ENCODE data around the gene SSC4D. TPM values are rescaled to one million over a fixed set of nuclear protein-coding genes. Genes with fewer than 3 reads are reported as not detected.
A peak's percentile ranks its signal among the peaks of the same experiment; 100 is the strongest.

The SSC4D gene
- total and polyA plus RNA-seq, 9 of the 15 experiments (the other 6 are each of a cell fraction or from before 2014, with no cell fraction given) = 0.06 to 1.1 (median 0.85) TPM; not detected in 1

DNA sequence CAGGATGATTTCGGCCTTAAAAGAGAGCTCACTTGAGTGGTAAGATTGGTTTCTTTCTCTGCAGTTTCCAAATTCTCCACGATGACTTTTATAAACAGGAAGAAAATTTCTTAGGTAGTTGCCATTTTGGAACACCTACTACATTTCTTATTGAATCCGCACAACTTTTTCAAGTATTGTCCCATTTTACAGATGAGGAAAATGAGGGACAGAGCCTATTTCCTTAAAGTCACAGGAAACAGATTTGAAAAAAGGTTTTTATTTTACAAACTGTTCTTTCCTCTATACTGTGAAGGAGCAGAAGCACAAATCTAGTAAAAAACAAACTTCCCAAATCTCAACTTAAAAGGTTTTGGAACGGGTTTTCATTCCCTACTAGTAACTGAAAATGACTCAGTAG lies 53.4 kb downstream of the SSC4D start (continued):
- TF ChIP-seq HDAC1 (IDR thresholded peaks at IDR 0.05) (0 out of 4 replicates have a peak, but pooled peaks of 1 of the 2 experiments have one; percentile 21), POLR3A (IDR thresholded peaks at IDR 0.05; ENCODE audit: borderline replicate concordance, extremely low read depth, insufficient read depth, insufficient read length) (no peak), YBX1 (IDR thresholded peaks at IDR 0.05) (no peak), ARID2 (IDR thresholded peaks at IDR 0.05) (no peak)
- TF ChIP-seq, protein P1, sequence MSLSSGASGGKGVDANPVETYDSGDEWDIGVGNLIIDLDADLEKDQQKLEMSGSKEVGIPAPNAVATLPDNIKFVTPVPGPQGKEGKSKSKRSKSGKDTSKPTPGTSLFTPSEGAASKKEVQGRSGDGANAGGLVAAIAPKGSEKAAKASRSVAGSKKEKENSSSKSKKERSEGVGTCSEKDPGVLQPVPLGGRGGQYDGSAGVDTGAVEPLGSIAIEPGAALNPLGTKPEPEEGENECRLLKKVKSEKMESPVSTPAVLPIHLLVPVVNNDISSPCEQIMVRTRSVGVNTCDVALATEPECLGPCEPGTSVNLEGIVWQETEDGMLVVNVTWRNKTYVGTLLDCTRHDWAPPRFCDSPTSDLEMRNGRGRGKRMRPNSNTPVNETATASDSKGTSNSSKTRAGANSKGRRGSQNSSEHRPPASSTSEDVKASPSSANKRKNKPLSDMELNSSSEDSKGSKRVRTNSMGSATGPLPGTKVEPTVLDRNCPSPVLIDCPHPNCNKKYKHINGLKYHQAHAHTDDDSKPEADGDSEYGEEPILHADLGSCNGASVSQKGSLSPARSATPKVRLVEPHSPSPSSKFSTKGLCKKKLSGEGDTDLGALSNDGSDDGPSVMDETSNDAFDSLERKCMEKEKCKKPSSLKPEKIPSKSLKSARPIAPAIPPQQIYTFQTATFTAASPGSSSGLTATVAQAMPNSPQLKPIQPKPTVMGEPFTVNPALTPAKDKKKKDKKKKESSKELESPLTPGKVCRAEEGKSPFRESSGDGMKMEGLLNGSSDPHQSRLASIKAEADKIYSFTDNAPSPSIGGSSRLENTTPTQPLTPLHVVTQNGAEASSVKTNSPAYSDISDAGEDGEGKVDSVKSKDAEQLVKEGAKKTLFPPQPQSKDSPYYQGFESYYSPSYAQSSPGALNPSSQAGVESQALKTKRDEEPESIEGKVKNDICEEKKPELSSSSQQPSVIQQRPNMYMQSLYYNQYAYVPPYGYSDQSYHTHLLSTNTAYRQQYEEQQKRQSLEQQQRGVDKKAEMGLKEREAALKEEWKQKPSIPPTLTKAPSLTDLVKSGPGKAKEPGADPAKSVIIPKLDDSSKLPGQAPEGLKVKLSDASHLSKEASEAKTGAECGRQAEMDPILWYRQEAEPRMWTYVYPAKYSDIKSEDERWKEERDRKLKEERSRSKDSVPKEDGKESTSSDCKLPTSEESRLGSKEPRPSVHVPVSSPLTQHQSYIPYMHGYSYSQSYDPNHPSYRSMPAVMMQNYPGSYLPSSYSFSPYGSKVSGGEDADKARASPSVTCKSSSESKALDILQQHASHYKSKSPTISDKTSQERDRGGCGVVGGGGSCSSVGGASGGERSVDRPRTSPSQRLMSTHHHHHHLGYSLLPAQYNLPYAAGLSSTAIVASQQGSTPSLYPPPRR (CRISPR knock-in tag; IDR thresholded peaks at IDR 0.05; ENCODE audit: borderline replicate concordance) = no peak

Measured in K562 (cell line).